ENCODE results near the gene PLEKHM1. TPM values are rescaled to one million over a fixed set of nuclear protein-coding genes. Genes with fewer than 3 reads are reported as not detected.
"Not testable (repeated sequence)": the region's sequence is repeated elsewhere in the genome, so short reads cannot be mapped to it uniquely, and the experiment has no call there.

Gene PLEKHM1
- 10 to 100 TPM; 30.4 to 33.3 TPM for total RNA-seq

DNA sequence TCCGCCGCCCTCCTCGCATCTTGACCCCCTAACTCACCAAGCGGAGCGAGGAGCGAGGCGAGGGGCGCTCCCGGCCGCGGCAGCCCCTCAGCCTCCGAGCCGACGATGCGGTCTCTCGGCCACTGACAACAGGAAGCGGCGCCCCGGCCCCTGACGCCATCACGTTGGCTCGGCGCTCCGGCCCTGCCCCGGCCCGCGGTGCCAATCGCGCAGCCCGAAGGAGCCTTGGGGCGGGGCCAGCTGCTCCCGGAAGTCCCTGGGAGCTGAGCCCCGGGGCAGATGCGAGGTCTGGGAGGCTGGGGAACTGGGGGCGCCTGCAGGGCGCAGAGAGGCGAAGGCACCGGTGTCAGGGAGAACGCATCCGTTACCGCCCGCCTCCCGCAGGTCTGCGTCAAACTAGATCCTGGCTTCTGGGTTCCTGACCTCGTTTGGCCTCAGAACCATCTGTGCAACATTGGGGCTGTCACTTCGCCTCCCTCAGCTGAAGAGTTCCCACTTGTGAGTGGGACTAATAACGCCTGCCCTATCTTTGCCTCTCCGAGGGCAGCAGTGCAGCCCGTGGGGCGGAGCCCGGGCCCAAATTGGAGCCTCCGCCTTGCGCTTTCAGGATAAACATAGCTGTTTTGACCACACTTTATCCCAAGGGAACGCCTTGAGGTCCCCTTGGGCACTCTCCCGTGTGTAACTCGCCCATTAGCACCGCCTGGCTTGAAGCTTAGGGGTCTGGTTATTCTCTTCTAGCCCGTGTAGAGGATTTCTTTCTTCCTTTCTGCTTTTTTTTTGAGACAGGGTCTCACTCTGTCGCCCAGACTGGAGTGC lies at the start of gene PLEKHM1:
TSS of gene PLEKHM1 (minus strand) at position 107 of the 819 bp plus-strand sequence. CDS start 8,237 bp downstream, outside the sequence.
- Mint-ChIP-seq H3K4me1 (ENCODE audit: low read depth) (peaks cover 26% of the 10 kb centered on the region), H3K4me3 (peak within 1 kb of the TSS; percentile 93 to 94), H3K27ac (peak within 1 kb of the TSS; percentile 96)
- not testable (repeated sequence) for H3K36me3 Mint-ChIP-seq (ENCODE audit: insufficient read depth in 2 of 2); H3K27me3 Mint-ChIP-seq (ENCODE audit: low read depth); H3K9me3 Mint-ChIP-seq
- DNase-seq (peak; percentile 90 to 93), ATAC-seq (replicated peaks in 1 of 2) (peak; percentile 99)

DNA sequence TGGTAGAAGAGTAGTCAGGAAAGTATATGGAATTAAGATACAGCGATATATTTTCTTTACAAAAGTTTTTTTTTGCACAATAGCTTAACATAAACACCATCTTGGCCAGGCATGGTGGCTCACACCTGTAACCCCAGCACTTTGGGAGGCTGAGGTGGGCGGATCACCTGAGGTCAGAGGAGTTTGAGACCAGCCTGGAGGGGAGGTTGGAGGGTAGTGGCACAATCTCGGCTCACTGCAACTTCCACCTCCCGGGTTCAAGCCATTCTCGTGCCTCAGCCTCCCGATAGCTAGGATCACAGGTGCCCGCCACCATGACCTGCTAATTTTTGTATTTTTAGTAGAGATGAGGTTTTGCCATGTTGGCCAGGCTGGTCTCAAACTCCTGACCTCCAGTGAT lies 47.6 kb upstream of the PLEKHM1 start:
- H3K27me3 Mint-ChIP-seq (ENCODE audit: low read depth); H3K4me3 Mint-ChIP-seq; H3K36me3 Mint-ChIP-seq (ENCODE audit: insufficient read depth in 2 of 2); H3K9me3 Mint-ChIP-seq; H3K4me1 Mint-ChIP-seq (ENCODE audit: low read depth); ATAC-seq (replicated peaks in 1 of 2); H3K27ac Mint-ChIP-seq; DNase-seq: not testable (repeated sequence)

DNA sequence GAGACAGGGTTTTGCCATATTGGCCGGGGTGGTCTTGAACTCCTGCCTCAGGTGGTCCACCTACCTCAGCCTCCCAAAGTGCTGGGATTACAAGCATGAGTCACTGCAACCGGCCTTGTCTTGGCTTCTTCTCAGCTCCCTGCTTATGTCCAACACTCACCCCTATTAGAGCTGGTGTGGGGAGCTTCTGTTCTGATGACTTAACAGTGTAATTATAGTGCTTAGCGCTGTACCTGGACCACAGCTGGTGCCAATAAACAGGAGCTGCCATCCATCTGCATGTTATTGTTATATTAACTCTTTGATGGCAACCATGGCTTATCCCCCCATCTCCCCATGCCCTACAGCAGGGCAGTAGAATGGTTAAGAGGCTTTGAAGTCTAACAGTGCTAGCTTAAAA lies 15.6 kb upstream of the PLEKHM1 start:
- not testable (repeated sequence) for H3K27ac Mint-ChIP-seq; DNase-seq; H3K4me1 Mint-ChIP-seq (ENCODE audit: low read depth); H3K4me3 Mint-ChIP-seq; H3K9me3 Mint-ChIP-seq; H3K36me3 Mint-ChIP-seq (ENCODE audit: insufficient read depth in 2 of 2); ATAC-seq (replicated peaks in 1 of 2); H3K27me3 Mint-ChIP-seq (ENCODE audit: low read depth)

DNA sequence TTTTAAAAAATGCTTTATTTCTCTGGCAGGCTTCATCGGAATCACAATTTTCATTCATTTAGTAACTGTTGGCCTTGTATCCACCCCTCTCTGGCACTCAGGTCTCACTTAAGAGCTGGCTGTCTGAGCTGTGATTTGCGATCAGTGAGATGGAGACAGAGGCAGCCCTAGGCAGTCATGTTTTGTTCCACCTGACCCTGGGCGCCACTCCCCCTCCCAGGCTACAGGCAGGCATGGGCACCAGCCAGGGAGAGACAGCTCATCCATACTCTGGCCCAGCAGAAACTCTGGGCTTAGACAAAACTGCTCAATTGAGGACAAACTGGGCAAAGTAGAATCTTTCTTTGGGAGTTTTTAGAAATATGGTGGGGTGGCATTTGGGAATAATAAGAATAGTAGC lies 14.7 kb upstream of the PLEKHM1 start:
- H3K27ac Mint-ChIP-seq; ATAC-seq (replicated peaks in 1 of 2); H3K4me1 Mint-ChIP-seq (ENCODE audit: low read depth); H3K9me3 Mint-ChIP-seq; DNase-seq; H3K4me3 Mint-ChIP-seq; H3K36me3 Mint-ChIP-seq (ENCODE audit: insufficient read depth in 2 of 2); H3K27me3 Mint-ChIP-seq (ENCODE audit: low read depth): not testable (repeated sequence)

DNA sequence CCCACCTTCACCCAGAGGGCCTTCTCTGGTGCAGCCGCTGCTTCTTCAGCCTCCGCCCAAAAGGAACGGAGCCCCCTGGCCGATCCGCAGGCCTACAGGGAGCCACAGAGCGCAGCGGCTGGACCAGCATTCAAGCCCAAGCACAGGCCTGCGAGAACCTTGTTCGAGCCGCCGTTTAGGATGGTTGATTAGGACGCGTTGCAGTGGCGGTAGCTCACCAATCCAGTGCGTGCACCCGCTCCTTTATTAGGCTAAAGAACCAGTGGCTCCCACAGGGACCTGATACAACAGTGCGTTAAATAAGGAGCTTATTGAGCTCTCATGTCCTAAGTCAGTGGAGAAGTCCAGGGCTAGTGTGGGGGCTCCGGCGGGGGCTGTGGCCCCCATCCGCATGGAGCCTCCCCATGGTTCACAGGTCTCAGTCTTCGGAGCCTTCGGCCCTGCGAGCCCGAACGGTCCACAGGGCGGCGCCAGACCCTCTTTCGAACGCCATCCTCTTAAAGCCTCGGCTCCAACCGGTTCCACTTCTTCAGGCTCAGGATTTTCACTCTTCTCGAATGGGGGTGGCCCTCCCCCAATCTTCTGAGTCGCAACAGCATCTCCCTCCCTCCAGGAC lies 10.7 kb upstream of the PLEKHM1 start:
- H3K9me3 Mint-ChIP-seq; H3K27me3 Mint-ChIP-seq (ENCODE audit: low read depth); H3K36me3 Mint-ChIP-seq (ENCODE audit: insufficient read depth in 2 of 2); H3K4me3 Mint-ChIP-seq; H3K27ac Mint-ChIP-seq; DNase-seq; H3K4me1 Mint-ChIP-seq (ENCODE audit: low read depth): not testable (repeated sequence)
- peak in 1 of 2 donors; percentile 39 for ATAC-seq (replicated peaks in 1 of 2)

DNA sequence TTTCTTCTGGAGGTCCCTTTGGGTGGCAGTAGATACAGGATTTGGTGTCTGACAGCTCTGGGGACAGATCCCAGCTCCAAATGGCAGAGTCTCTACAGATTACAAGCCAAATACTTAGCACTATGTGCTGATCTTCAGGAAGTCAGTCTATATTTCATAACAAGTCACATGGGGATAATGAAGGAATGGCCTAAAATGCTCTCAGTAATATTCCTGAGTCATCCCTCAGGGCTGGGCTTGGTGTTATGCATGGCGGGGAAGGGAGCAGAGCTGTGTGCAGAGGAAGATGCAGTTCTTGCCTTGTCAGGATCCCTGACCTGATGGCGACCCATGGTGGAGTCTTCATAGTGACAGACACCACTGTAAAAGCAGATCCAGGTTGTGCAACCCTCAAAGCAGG lies 10.0 kb upstream of the PLEKHM1 start:
- not testable (repeated sequence) for H3K36me3 Mint-ChIP-seq (ENCODE audit: insufficient read depth in 2 of 2); H3K27me3 Mint-ChIP-seq (ENCODE audit: low read depth); H3K4me1 Mint-ChIP-seq (ENCODE audit: low read depth); DNase-seq; H3K9me3 Mint-ChIP-seq; H3K27ac Mint-ChIP-seq; ATAC-seq (replicated peaks in 1 of 2); H3K4me3 Mint-ChIP-seq

DNA sequence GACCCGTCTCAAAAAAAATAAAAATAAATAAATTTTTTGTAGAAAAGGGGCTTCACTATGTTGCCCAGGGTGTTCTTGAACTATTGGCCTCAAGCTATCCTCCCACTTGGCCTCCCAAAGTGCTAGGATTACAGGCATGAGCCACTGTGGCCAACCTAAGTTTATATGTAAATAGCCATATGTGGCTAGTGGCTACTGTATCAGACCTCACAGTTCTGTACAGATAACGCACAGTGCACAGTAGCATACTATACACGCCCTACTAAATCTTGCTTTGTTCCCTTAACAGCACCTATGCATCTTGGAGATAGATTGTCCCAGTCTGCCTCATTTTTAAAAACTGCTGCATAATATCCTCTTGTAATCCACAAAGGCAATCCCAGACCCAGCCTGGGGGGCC lies 8.7 kb upstream of the PLEKHM1 start:
- H3K36me3 Mint-ChIP-seq (ENCODE audit: insufficient read depth in 2 of 2); H3K27ac Mint-ChIP-seq; DNase-seq; H3K4me3 Mint-ChIP-seq; ATAC-seq (replicated peaks in 1 of 2); H3K9me3 Mint-ChIP-seq; H3K4me1 Mint-ChIP-seq (ENCODE audit: low read depth); H3K27me3 Mint-ChIP-seq (ENCODE audit: low read depth): not testable (repeated sequence)

DNA sequence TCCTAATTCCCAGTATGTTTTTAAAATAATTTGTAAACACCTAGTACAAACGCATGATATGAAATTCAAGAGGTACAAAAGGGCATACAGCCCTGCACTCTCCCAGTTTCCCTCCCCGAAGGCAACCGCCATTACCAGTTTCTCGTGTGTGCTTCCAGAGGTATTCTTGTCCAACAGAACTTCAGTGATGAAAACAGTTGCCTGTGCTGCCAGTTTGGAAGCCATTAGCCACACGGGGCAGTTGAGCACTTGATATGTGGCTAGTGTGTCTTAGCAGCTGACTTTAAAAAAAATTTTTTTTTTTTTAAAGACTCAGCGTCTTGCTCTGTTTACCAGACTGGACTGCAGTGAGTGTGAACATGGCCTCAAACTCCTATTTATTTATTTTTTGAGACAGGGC lies 7.9 kb upstream of the PLEKHM1 start:
- not testable (repeated sequence) for H3K9me3 Mint-ChIP-seq; DNase-seq; H3K27me3 Mint-ChIP-seq (ENCODE audit: low read depth); H3K36me3 Mint-ChIP-seq (ENCODE audit: insufficient read depth in 2 of 2); ATAC-seq (replicated peaks in 1 of 2); H3K4me3 Mint-ChIP-seq; H3K4me1 Mint-ChIP-seq (ENCODE audit: low read depth); H3K27ac Mint-ChIP-seq

DNA sequence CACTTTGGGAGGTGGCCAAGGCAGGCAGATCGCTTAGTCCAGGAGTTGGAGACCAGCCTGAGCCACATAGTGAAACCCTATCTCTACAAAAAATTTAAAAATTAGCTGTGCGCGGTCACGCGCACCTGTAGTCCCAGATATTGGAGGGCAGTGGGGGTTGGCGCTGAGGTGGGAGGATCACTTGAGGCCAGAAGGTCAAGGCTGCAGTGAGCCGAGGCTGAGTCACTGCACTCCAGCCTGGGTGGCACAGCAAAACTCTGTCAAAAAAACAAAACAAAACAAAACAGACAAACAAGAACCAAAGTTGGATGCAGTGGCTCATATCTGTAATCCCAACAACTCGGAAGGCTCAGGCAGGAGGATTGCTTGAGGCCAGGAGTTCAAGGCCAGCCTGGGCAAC lies 6.9 kb upstream of the PLEKHM1 start:
- not testable (repeated sequence) for H3K27me3 Mint-ChIP-seq (ENCODE audit: low read depth); DNase-seq; H3K36me3 Mint-ChIP-seq (ENCODE audit: insufficient read depth in 2 of 2); H3K9me3 Mint-ChIP-seq; ATAC-seq (replicated peaks in 1 of 2); H3K4me1 Mint-ChIP-seq (ENCODE audit: low read depth); H3K27ac Mint-ChIP-seq; H3K4me3 Mint-ChIP-seq

DNA sequence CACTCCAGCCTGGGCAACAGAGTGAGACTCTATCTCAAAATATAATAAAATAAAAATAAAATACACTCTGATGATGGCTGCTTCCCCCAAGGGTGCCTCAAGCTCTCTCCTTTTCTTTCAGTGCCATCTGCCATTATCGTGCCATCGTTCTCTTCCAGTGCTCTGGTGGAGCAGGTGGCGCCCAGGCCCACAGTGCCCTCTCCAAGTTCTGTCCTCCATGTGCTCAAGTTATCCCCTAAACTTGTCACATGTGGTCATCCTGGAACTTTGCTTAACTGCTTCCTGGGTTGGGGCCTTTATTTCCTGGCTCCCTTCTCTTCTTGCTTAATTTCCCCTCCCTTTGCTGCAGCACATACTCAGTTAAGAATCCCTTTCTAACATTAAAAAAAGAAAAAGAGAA lies 6.0 kb upstream of the PLEKHM1 start:
- H3K27ac Mint-ChIP-seq; H3K4me1 Mint-ChIP-seq (ENCODE audit: low read depth); H3K36me3 Mint-ChIP-seq (ENCODE audit: insufficient read depth in 2 of 2); H3K27me3 Mint-ChIP-seq (ENCODE audit: low read depth); H3K4me3 Mint-ChIP-seq; DNase-seq; H3K9me3 Mint-ChIP-seq; ATAC-seq (replicated peaks in 1 of 2): not testable (repeated sequence)

DNA sequence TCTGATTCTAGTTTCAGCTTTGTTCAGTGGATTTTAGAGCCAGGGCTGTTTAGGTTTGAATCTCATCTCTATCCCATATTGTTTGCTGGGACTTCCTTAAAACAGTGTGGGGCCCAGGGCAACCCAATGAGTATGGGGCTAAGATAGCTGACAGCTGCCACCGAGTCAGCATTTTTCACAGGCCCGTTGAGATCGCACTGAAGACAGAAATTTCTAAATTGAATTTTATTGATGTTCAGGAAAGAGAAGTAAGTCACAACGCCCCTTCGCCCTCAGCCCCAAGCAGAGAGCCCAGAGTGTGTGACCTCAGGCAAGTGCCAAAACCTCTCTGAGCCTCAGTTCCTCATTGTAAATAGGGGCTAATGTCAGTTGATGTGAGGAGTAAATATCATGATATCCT lies 4.0 kb upstream of the PLEKHM1 start:
- not testable (repeated sequence) for ATAC-seq (replicated peaks in 1 of 2); DNase-seq; H3K9me3 Mint-ChIP-seq; H3K36me3 Mint-ChIP-seq (ENCODE audit: insufficient read depth in 2 of 2); H3K27ac Mint-ChIP-seq; H3K27me3 Mint-ChIP-seq (ENCODE audit: low read depth); H3K4me3 Mint-ChIP-seq
- peaks cover 12% of the 10 kb centered on the region for H3K4me1 Mint-ChIP-seq (ENCODE audit: low read depth)

DNA sequence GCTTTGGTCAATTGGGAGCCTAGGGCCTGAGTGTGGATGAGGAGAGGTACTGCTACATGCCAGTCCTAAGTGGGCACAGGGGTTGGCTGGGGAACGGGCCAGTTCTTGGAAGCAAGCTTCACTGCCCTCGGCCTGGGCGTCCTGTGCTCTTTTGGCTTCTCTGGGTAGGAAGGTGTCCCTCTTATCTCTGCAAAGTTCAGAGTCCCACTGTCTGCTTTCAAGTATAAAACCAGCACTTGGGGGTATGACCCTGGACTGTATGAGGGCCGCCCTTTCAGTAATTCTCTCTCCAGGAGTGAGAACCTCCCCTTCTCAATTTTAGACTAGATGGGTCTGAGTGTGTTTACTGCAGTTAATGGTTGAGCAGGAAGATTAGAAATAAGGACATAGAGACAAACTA lies 1.6 kb upstream of the PLEKHM1 start:
- not testable (repeated sequence) for H3K36me3 Mint-ChIP-seq (ENCODE audit: insufficient read depth in 2 of 2); ATAC-seq (replicated peaks in 1 of 2); H3K27me3 Mint-ChIP-seq (ENCODE audit: low read depth); H3K4me3 Mint-ChIP-seq; DNase-seq; H3K27ac Mint-ChIP-seq; H3K9me3 Mint-ChIP-seq
- peaks cover 26% of the 10 kb centered on the region for H3K4me1 Mint-ChIP-seq (ENCODE audit: low read depth)

DNA sequence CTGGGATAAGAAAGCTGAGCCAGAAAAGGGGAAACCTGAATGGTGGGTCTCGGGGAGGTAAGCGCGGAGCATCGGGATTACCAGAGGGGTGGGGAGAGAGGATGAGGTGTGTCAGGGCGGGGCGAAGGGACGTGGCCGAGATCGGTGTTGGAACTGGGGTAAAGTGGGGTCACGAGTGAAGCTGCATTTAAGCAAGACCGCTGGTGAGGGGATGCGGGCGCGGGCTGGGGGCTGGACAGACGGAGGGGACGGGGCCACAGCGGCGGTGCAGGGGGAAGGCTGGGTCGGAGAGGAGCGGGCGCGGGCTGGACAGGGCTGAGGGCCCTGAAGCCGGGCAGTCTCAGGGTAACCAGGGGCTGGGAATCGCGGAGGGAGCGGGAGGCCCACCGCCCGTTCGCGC lies 323 bp downstream of the PLEKHM1 start:
- peak; percentile 28 to 30 for ATAC-seq (replicated peaks in 1 of 2)
- peaks cover 26% of the 10 kb centered on the region for H3K4me1 Mint-ChIP-seq (ENCODE audit: low read depth)
- peak overlapping the region; percentile 21 for H3K27ac Mint-ChIP-seq
- not testable (repeated sequence) for H3K9me3 Mint-ChIP-seq; H3K27me3 Mint-ChIP-seq (ENCODE audit: low read depth); H3K36me3 Mint-ChIP-seq (ENCODE audit: insufficient read depth in 2 of 2)
- H3K4me3 Mint-ChIP-seq = peak overlapping the region; percentile 78 to 94
- peak; percentile 27 to 29 for DNase-seq

DNA sequence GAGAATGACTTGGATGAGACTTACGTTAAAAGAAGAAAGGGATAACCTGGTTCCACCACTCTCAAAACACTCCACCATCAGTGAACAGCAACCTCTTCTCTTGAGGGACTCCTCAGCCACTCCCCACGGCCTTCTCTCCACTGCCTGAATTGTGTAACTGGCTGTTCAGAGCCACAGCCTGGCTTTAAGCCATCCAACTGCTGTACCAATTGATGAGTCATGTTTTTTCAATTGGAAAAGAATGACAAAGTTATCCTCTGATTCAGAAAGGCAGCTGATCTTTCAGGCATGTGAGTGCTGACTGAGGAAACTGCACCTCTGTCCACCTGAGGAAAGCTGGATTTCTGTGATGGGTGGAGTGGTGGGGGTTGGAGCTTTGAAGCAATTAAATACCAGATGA lies 2.8 kb downstream of the PLEKHM1 start:
- ATAC-seq (replicated peaks in 1 of 2); H3K27ac Mint-ChIP-seq; DNase-seq; H3K27me3 Mint-ChIP-seq (ENCODE audit: low read depth); H3K9me3 Mint-ChIP-seq; H3K36me3 Mint-ChIP-seq (ENCODE audit: insufficient read depth in 2 of 2); H3K4me3 Mint-ChIP-seq: not testable (repeated sequence)
- peaks cover 26% of the 10 kb centered on the region for H3K4me1 Mint-ChIP-seq (ENCODE audit: low read depth)

Data from activated T-cell treated with anti-CD3 and anti-CD28 coated beads, Interleukin-2, amount 50 U/mL, for 72 hours (primary cell).